MM.1S (cell line): ENCODE data around the gene SPATA22.

Experiments used
- DNase-seq: peaks from one replicate; pipeline ENCODE4 v3.0.0-alpha.2; 2015
- H2AFZ ChIP-seq: fragments of 300-600 bp; sonication (generic); 2 replicates; pipeline ENCODE4 v1.6.0; 2016; ENCODE audit warnings: antibody characterized with exemption, low read length
- H3F3A ChIP-seq: fragments of 300-600 bp; sonication (generic); 2 replicates; pipeline ENCODE4 v1.6.1; 2016; ENCODE audit warnings: mild to moderate bottlenecking, antibody characterized with exemption, low read length, moderate library complexity, mixed read lengths; ENCODE audit not compliant: insufficient read depth
- H3K27ac ChIP-seq: fragments of 300-600 bp; sonication (generic); 2 replicates; pipeline ENCODE4 v1.5.1; 2016; ENCODE audit warnings: mild to moderate bottlenecking, low read length
- H3K27me3 ChIP-seq: fragments of 300-600 bp; sonication (generic); replicated peaks from 2 replicates; pipeline ENCODE4 v1.6.0; 2016; ENCODE audit warnings: low read length; ENCODE audit not compliant: insufficient read depth
- H3K36me3 ChIP-seq: fragments of 300-600 bp; sonication (generic); replicated peaks from 2 replicates; pipeline ENCODE4 v1.6.1; 2016; ENCODE audit warnings: mild to moderate bottlenecking, low read length, mixed read lengths; ENCODE audit not compliant: insufficient read depth
- H3K4me1 ChIP-seq: fragments of 300-600 bp; sonication (generic); 2 replicates; pipeline ENCODE4 v1.6.1; 2016; ENCODE audit warnings: low read length, mixed read lengths
- H3K4me2 ChIP-seq: fragments of 300-600 bp; sonication (generic); 2 replicates; pipeline ENCODE4 v1.6.0; 2016; ENCODE audit warnings: low read depth, low read length
- H3K4me3 ChIP-seq: fragments of 300-600 bp; sonication (generic); 2 replicates; pipeline ENCODE4 v1.5.1; 2016; ENCODE audit warnings: low read length, mixed read lengths
- H3K79me2 ChIP-seq: fragments of 300-600 bp; sonication (generic); 2 replicates; pipeline ENCODE4 v1.6.1; 2016; ENCODE audit warnings: mixed run types, low read length, mixed read lengths
- H3K9ac ChIP-seq: fragments of 300-600 bp; sonication (generic); 2 replicates; pipeline ENCODE4 v1.6.1; 2016; ENCODE audit warnings: low read length, mixed read lengths
- H3K9me2 ChIP-seq: fragments of 300-600 bp; sonication (generic); replicated peaks from 2 replicates; pipeline ENCODE4 v1.6.1; 2016; ENCODE audit warnings: mild to moderate bottlenecking, low read length, mixed read lengths; ENCODE audit not compliant: insufficient read depth
- H3K9me3 ChIP-seq: fragments of 300-600 bp; sonication (generic); replicated peaks from 2 replicates; pipeline ENCODE4 v1.6.1; 2016; ENCODE audit warnings: mild to moderate bottlenecking, low read length, mixed read lengths; ENCODE audit not compliant: insufficient read depth
- H4K20me1 ChIP-seq: fragments of 300-600 bp; sonication (generic); 2 replicates; pipeline ENCODE4 v1.6.1; 2016; ENCODE audit warnings: mild to moderate bottlenecking, low read length, moderate library complexity, mixed read lengths; ENCODE audit not compliant: insufficient read depth
- EZH2 ChIP-seq: fragments of 300-600 bp; sonication (generic); optimal IDR thresholded peaks from 2 replicates; pipeline ENCODE3; 2017; ENCODE audit warnings: low read depth, mild to moderate bottlenecking, antibody characterized with exemption, low read length, mixed read lengths
- EZH2phosphoT487 ChIP-seq: fragments of 300-600 bp; sonication (generic); IDR thresholded peaks from 2 replicates; pipeline ENCODE4 v1.6.1; 2018; ENCODE audit warnings: antibody characterized with exemption, low read length
- TF ChIP-seq, protein P1 (sequence below): fragments of 300-600 bp; sonication (generic); IDR thresholded peaks from 2 replicates; pipeline ENCODE4 v1.5.1; 2016; ENCODE audit warnings: antibody characterized with exemption, low read length, mixed read lengths

Gene SPATA22

DNA sequence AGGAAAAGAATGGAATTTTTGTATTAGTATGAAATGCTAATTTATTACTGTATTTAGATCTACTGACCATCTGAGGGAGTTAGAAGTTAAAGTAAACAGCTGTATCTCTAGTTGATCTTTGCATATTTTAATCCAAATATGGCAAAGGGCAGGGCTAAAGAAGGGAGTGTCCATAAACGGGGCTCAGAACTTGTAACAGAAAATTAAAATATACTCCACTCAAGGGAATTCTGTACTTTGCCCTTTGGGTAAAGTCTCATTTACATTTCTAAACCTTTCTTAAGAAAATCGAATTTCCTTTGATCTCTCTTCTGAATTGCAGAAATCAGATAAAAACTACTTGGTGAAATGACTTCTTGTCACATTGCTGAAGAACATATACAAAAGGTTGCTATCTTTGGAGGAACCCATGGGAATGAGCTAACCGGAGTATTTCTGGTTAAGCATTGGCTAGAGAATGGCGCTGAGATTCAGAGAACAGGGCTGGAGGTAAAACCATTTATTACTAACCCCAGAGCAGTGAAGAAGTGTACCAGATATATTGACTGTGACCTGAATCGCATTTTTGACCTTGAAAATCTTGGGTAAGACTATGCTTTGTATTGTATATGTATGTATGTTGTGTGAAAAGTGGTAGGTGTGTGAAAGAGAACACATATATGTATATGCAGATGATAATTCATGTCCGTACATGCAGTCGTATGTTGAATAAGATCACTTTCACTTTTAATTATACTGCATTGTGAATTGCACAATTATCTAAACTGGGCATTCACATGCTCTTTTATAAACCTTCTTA is 4.4 kb upstream of the SPATA22 start, which contains the start of gene ASPA:
TSS of gene ASPA (plus strand) at position 186 of the 799 bp plus-strand sequence. CDS start at position 349, 163 bp downstream.
- no peak within 1 kb of the TSS for H2AFZ ChIP-seq

DNA sequence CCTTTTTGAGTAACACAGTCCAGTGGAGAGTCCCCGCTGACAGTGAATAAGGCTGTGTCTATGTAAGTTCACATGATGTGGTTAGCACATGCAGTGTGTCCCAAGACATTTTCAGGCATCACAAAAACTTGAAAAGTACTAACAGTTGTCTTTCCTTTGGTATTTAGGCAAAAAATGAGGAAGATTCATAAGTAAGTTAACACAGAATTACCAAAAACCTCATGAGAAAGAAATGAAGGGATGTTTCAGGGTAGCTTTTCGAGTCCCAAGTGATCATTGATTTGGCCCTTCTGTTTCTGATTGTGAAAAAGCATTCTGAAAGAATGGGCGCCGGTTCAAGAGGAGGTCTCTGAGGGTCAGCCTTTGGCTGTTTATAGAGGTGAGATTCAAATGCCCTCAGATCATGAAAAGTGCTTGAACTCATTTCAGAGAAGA is 3.6 kb upstream of the SPATA22 start:
- H3K9me3 ChIP-seq, result no peaks in the 10 kb centered on the region
- TF ChIP-seq EZH2phosphoT487, result no peak

More for the DNA sequence above, 4.4 kb upstream of the SPATA22 start, which contains the start of gene ASPA:
- TF ChIP-seq EZH2phosphoT487 (no peak), EZH2 (no peak)
- TF ChIP-seq, protein P1, sequence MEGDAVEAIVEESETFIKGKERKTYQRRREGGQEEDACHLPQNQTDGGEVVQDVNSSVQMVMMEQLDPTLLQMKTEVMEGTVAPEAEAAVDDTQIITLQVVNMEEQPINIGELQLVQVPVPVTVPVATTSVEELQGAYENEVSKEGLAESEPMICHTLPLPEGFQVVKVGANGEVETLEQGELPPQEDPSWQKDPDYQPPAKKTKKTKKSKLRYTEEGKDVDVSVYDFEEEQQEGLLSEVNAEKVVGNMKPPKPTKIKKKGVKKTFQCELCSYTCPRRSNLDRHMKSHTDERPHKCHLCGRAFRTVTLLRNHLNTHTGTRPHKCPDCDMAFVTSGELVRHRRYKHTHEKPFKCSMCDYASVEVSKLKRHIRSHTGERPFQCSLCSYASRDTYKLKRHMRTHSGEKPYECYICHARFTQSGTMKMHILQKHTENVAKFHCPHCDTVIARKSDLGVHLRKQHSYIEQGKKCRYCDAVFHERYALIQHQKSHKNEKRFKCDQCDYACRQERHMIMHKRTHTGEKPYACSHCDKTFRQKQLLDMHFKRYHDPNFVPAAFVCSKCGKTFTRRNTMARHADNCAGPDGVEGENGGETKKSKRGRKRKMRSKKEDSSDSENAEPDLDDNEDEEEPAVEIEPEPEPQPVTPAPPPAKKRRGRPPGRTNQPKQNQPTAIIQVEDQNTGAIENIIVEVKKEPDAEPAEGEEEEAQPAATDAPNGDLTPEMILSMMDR, result no peak
- Histone ChIP-seq H3K9ac (no peak within 1 kb of the TSS), H3K4me2 (no peak within 1 kb of the TSS), H3F3A (no peaks in the 10 kb centered on the region), H3K36me3 (no peaks in the 10 kb centered on the region), H3K4me1 (no peaks in the 10 kb centered on the region), H3K79me2 (no peaks in the 10 kb centered on the region), H4K20me1 (no peaks in the 10 kb centered on the region), H3K4me3 (no peak within 1 kb of the TSS), H3K27ac (no peak within 1 kb of the TSS), H3K9me3 (no peaks in the 10 kb centered on the region), H3K9me2 (no peaks in the 10 kb centered on the region), H3K27me3 (no peaks in the 10 kb centered on the region)
- DNase-seq, result no peak

DNA sequence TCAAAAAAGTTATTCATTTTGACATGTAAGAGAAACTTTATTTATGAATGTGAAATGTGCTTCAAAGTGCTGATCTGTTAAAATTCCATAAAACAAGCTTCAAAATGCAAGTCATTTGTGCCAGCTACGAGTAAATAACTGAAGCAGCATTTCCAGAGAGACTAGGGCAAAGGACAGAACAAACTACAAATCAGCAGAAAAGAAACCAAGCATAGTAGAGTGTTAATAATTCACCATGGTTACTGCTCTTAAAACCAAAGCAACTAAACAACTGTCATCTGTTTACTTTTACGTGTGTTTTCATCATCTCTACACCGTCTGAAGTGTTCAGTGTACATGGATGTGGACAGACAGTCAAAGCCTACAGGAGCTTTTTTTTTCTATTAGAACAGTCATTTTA is 2.6 kb upstream of the SPATA22 start:
- Histone ChIP-seq H3K36me3 (no peaks in the 10 kb centered on the region), H3K9ac (no peak overlapping the region), H3K9me3 (no peaks in the 10 kb centered on the region), H3K9me2 (no peaks in the 10 kb centered on the region), H3K4me3 (no peak overlapping the region), H3K27me3 (no peaks in the 10 kb centered on the region), H2AFZ (no peak overlapping the region), H4K20me1 (no peaks in the 10 kb centered on the region), H3K79me2 (no peaks in the 10 kb centered on the region), H3K4me2 (no peak overlapping the region), H3K27ac (no peak overlapping the region), H3K4me1 (no peaks in the 10 kb centered on the region), H3F3A (no peaks in the 10 kb centered on the region)
- no peak for TF ChIP-seq EZH2phosphoT487
- TF ChIP-seq, protein P1, result no peak
- no peak for DNase-seq

More for the DNA sequence above, 3.6 kb upstream of the SPATA22 start:
- H3K79me2 ChIP-seq, result no peaks in the 10 kb centered on the region
- no peaks in the 10 kb centered on the region for H3F3A ChIP-seq
- no peak for DNase-seq
- no peaks in the 10 kb centered on the region for H3K4me1 ChIP-seq
- no peaks in the 10 kb centered on the region for H4K20me1 ChIP-seq
- H3K4me3 ChIP-seq, result no peak overlapping the region
- H3K27me3 ChIP-seq, result no peaks in the 10 kb centered on the region
- H2AFZ ChIP-seq, result no peak overlapping the region
- H3K27ac ChIP-seq, result no peak overlapping the region
- no peak overlapping the region for H3K9ac ChIP-seq
- H3K9me2 ChIP-seq, result no peaks in the 10 kb centered on the region
- no peak overlapping the region for H3K4me2 ChIP-seq
- H3K36me3 ChIP-seq, result no peaks in the 10 kb centered on the region

DNA sequence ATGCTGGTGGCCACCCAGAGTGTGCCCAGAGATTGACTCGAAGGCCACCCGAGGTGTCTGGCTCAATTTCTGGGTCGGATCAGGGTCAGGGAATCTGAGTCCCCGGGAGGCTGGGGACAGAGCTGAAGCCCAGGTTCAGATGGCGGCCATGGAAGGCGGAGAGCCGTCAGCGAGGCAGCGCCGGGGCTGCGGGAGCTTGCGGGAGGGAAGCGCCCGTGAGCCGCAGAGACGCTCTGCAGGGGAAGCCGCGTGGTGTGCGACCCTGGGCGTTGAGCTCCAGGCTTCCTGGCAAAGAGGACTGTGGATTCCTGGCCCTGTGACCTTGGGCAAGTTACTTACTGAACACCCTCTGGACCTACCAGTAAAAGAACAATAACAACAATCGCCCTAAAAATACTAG is 518 bp upstream of the SPATA22 start:
- Histone ChIP-seq H3K4me2 (no peak overlapping the region), H3K79me2 (no peaks in the 10 kb centered on the region), H3K27ac (no peak overlapping the region), H4K20me1 (no peaks in the 10 kb centered on the region), H3F3A (no peaks in the 10 kb centered on the region), H3K4me1 (no peaks in the 10 kb centered on the region), H3K9ac (no peak overlapping the region), H3K4me3 (no peak overlapping the region), H3K36me3 (no peaks in the 10 kb centered on the region), H3K27me3 (no peaks in the 10 kb centered on the region), H3K9me2 (no peaks in the 10 kb centered on the region), H3K9me3 (no peaks in the 10 kb centered on the region), H2AFZ (no peak overlapping the region)
- no peak for DNase-seq
- no peak for TF ChIP-seq EZH2
- TF ChIP-seq, protein P1, result no peak
- TF ChIP-seq EZH2phosphoT487, result no peak
